ENCODE results near the gene NFIB.

DNA sequence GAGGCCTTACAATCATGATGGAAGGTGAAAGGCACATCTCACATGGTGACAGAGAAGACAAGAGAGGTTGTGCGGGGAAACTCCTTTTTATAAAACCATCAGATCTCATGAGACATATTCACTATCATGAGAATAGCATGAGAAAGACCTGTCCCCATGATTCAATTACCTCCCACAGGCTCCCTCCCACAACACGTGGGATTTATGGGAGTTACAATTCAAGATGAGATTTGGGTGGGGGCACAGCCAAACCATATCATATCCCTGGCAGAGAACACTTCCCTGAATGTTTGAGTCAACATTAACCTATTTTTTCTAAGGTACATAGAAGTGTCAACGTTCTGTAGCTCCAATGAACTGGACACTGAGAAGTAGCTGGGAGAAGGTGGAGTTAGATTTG is 280.9 kb downstream of the NFIB start:
- TF ChIP-seq, protein P1, sequence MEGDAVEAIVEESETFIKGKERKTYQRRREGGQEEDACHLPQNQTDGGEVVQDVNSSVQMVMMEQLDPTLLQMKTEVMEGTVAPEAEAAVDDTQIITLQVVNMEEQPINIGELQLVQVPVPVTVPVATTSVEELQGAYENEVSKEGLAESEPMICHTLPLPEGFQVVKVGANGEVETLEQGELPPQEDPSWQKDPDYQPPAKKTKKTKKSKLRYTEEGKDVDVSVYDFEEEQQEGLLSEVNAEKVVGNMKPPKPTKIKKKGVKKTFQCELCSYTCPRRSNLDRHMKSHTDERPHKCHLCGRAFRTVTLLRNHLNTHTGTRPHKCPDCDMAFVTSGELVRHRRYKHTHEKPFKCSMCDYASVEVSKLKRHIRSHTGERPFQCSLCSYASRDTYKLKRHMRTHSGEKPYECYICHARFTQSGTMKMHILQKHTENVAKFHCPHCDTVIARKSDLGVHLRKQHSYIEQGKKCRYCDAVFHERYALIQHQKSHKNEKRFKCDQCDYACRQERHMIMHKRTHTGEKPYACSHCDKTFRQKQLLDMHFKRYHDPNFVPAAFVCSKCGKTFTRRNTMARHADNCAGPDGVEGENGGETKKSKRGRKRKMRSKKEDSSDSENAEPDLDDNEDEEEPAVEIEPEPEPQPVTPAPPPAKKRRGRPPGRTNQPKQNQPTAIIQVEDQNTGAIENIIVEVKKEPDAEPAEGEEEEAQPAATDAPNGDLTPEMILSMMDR (IDR thresholded peaks at IDR 0.05), result no peak
- TF ChIP-seq EZH2 (IDR thresholded peaks at IDR 0.05), result no peak
- TF ChIP-seq EZH2phosphoT487 (IDR thresholded peaks at IDR 0.05), result no peak
